HepG2 (cell line): Measurements from ENCODE around the gene UBE2D4. TPM values are rescaled to one million over a fixed set of nuclear protein-coding genes. Genes with fewer than 3 reads are reported as not detected.
A peak's percentile ranks its signal among the peaks of the same experiment; 100 is the strongest.

ENCODE experiments used
- ATF7-NPFF ChIP-seq: sonication (generic); formaldehyde crosslinking; IDR thresholded peaks from 2 replicates; pipeline ENCODE4 v1.8.1; 2023; ENCODE audit warnings: mild to moderate bottlenecking, low read depth, missing genetic modification reagents, moderate library complexity
- MAFF ChIP-seq: IDR thresholded peaks from 2 replicates; pipeline ENCODE4 v1.6.1; 2011; ENCODE audit warnings: low read depth, low read length, improper control_type of control experiment
- MIER2 ChIP-seq: IDR thresholded peaks from 2 replicates; pipeline ENCODE4 v1.6.1; 2016; ENCODE audit warnings: missing biosample characterization, missing genetic modification reagents
- MIXL1 ChIP-seq: IDR thresholded peaks from 2 replicates; pipeline ENCODE4 v1.6.1; 2016
- MLLT10 ChIP-seq: sonication (generic); formaldehyde crosslinking; IDR thresholded peaks from 2 replicates; pipeline ENCODE4 v1.4.0; 2020; ENCODE audit warnings: missing genetic modification reagents
- PCBP1 ChIP-seq: fragments of 200-400 bp; formaldehyde crosslinking; IDR thresholded peaks from 2 replicates; pipeline ENCODE4 v1.6.1; 2017; ENCODE audit warnings: mild to moderate bottlenecking, low read depth, low read length, borderline replicate concordance
- RFX1 ChIP-seq: fragments of 450-650 bp; IDR thresholded peaks from 2 replicates; pipeline ENCODE4 v1.6.1; 2017
- SCMH1 ChIP-seq: sonication (generic); formaldehyde crosslinking; IDR thresholded peaks from 2 replicates; pipeline ENCODE4 v1.9.0; 2021; ENCODE audit warnings: missing genetic modification reagents, mild to moderate bottlenecking, borderline replicate concordance
- SRSF9 ChIP-seq: fragments of 200-400 bp; formaldehyde crosslinking; IDR thresholded peaks from 2 replicates; pipeline ENCODE4 v1.6.1; 2018; ENCODE audit warnings: borderline replicate concordance, mild to moderate bottlenecking, low read depth, low read length; ENCODE audit not compliant: insufficient read depth, poor library complexity, severe bottlenecking
- ZFP82 ChIP-seq: sonication (generic); formaldehyde crosslinking; IDR thresholded peaks from 2 replicates; pipeline ENCODE4 v1.5.1; 2020; ENCODE audit warnings: mild to moderate bottlenecking, missing genetic modification reagents, borderline replicate concordance
- ZNF124 ChIP-seq: sonication (generic); formaldehyde crosslinking; IDR thresholded peaks from 2 replicates; pipeline ENCODE4 v1.4.0; 2020; ENCODE audit warnings: missing genetic modification reagents
- ZNF337 ChIP-seq: sonication (generic); formaldehyde crosslinking; IDR thresholded peaks from 2 replicates; pipeline ENCODE4 v1.5.1; 2020; ENCODE audit warnings: missing genetic modification reagents, low read depth, mild to moderate bottlenecking, borderline replicate concordance
- ZNF703 ChIP-seq: sonication (generic); formaldehyde crosslinking; IDR thresholded peaks from 2 replicates; pipeline ENCODE4 v1.5.1; 2020; ENCODE audit warnings: missing genetic modification reagents, mild to moderate bottlenecking, moderate library complexity, borderline replicate concordance
- ZNF75D ChIP-seq: sonication (generic); formaldehyde crosslinking; IDR thresholded peaks from 2 replicates; pipeline ENCODE4 v1.8.1; 2023; ENCODE audit warnings: missing genetic modification reagents, mild to moderate bottlenecking, borderline replicate concordance
- ZSCAN25 ChIP-seq: sonication (generic); formaldehyde crosslinking; IDR thresholded peaks from 2 replicates; pipeline ENCODE4 v1.8.0; 2022; ENCODE audit warnings: mild to moderate bottlenecking, missing genetic modification reagents
- polyA plus RNA-seq, 8 experiments: library from polyadenylated mRNA; depleted of rRNA in 3 of 8; stranded (reverse) in 7 of 8; unstranded in 1 of 8; fragments of >200 nt; fragmentation: Illumina TruSeq in 4 of 8; extraction: Trizol in 4 of 8; gene quantifications; 2 replicates each; pipeline versions ENCODE4 v1.2.1 to v1.2.3, GENCODE V29; 2011 to 2016; ENCODE audit warnings: low read depth in 4 of 8, missing spikeins in 1 of 8, mixed read lengths in 1 of 8; ENCODE audit not compliant: insufficient read depth in 1 of 8
- total RNA-seq, 5 experiments: library from RNA; depleted of rRNA; stranded (reverse); fragments of >200 nt; fragmentation: Illumina TruSeq; extraction: Trizol; gene quantifications; 2 replicates each; pipeline ENCODE4 v1.2.3, GENCODE V29; 2016; ENCODE audit warnings: low read depth in 1 of 5
- TF ChIP-seq, protein P1 (sequence below): sonication (generic); formaldehyde crosslinking; IDR thresholded peaks from 2 replicates; pipeline ENCODE4 v1.5.0; 2020; ENCODE audit warnings: mild to moderate bottlenecking, low read depth, missing genetic modification reagents, borderline replicate concordance
- TF ChIP-seq, protein P2 (sequence below): IDR thresholded peaks from 2 replicates; pipeline ENCODE4 v1.6.1; 2016; ENCODE audit warnings: mild to moderate bottlenecking
- TF ChIP-seq, protein P3 (sequence below), 2 experiments: sonication (generic) in 1 of 2; formaldehyde crosslinking in 1 of 2; IDR thresholded peaks; 2 replicates each; pipeline versions ENCODE4 v1.4.0 to v1.6.1; 2018 to 2020; ENCODE audit warnings: missing genetic modification reagents in 2 of 2, borderline replicate concordance in 1 of 2, low read depth in 1 of 2, mild to moderate bottlenecking in 1 of 2, missing biosample characterization in 1 of 2
- TF ChIP-seq, protein P4 (sequence below): sonication (generic); formaldehyde crosslinking; IDR thresholded peaks from 2 replicates; pipeline ENCODE4 v1.4.0; 2020; ENCODE audit warnings: missing genetic modification reagents, mild to moderate bottlenecking, borderline replicate concordance
- TF ChIP-seq, protein P5 (sequence below): IDR thresholded peaks from 2 replicates; pipeline ENCODE4 v1.6.1; 2012; ENCODE audit warnings: low read depth, low read length, improper control_type of control experiment
- TF ChIP-seq, protein P6 (sequence below): sonication (generic); formaldehyde crosslinking; IDR thresholded peaks from 2 replicates; pipeline ENCODE4 v1.8.0; 2022; ENCODE audit warnings: missing genetic modification reagents, mild to moderate bottlenecking, borderline replicate concordance

The UBE2D4 gene
- total and polyA plus RNA-seq, 2 of the 13 experiments (the other 11 are each of a cell fraction or from before 2014, with no cell fraction given) = 9.9 to 16.0 TPM

DNA sequence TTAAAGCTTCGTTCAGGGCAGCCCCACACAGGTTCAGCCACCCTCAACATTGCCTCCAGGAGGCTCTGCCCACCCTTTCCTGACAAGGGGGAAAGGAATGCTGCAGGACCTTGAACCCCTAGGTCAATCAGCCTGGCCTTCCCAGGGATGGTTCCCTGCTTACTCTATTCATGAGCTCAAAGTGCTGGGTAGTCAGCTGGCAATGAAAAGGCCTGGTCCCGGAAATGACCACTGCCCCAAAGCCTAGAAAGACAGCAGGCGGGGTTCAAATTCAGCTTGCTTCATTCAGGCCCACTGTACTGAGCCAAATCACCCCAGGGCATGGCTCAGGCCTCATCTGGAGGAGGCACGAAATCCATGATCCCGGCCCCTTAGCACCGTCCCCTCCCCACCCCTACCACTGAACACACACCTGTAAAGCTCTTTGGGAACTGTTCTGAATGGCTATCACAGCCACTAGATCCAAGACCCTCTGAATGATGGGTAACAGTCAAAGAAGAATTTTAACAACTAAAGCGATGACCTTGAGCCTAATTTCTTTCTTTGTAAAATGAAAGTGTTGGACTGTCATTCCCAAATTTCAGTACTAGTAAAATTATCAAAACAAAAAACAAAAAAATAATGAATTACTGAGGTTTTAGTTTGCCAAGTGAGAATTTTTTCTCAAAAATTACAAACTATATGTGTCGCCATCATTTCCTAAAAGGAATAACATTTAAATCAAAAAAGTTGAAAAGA is 20.9 kb upstream of the UBE2D4 start (continued):
- 0 out of 2 replicates have a peak, but pooled peaks have one; percentile 47 for TF ChIP-seq ZFP82 (CRISPR knock-in tag)
- 0 out of 2 replicates have a peak, but pooled peaks have one; percentile 51 for TF ChIP-seq MIER2 (CRISPR knock-in tag)
- TF ChIP-seq PCBP1 = no peak
- no peak for TF ChIP-seq ZNF337 (CRISPR knock-in tag)
- no peak for TF ChIP-seq MLLT10 (CRISPR knock-in tag)
- TF ChIP-seq, protein P1, sequence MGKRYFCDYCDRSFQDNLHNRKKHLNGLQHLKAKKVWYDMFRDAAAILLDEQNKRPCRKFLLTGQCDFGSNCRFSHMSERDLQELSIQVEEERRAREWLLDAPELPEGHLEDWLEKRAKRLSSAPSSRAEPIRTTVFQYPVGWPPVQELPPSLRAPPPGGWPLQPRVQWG = no peak
- TF ChIP-seq, protein P2, sequence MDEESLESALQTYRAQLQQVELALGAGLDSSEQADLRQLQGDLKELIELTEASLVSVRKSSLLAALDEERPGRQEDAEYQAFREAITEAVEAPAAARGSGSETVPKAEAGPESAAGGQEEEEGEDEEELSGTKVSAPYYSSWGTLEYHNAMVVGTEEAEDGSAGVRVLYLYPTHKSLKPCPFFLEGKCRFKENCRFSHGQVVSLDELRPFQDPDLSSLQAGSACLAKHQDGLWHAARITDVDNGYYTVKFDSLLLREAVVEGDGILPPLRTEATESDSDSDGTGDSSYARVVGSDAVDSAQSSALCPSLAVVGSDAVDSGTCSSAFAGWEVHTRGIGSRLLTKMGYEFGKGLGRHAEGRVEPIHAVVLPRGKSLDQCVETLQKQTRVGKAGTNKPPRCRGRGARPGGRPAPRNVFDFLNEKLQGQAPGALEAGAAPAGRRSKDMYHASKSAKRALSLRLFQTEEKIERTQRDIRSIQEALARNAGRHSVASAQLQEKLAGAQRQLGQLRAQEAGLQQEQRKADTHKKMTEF (CRISPR knock-in tag) = peak; percentile 75
- TF ChIP-seq MAFF = no peak
- TF ChIP-seq SRSF9 = no peak
- TF ChIP-seq, protein P3, sequence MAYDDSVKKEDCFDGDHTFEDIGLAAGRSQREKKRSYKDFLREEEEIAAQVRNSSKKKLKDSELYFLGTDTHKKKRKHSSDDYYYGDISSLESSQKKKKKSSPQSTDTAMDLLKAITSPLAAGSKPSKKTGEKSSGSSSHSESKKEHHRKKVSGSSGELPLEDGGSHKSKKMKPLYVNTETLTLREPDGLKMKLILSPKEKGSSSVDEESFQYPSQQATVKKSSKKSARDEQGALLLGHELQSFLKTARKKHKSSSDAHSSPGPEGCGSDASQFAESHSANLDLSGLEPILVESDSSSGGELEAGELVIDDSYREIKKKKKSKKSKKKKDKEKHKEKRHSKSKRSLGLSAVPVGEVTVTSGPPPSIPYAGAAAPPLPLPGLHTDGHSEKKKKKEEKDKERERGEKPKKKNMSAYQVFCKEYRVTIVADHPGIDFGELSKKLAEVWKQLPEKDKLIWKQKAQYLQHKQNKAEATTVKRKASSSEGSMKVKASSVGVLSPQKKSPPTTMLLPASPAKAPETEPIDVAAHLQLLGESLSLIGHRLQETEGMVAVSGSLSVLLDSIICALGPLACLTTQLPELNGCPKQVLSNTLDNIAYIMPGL (CRISPR knock-in tag; IDR thresholded peaks at IDR 0.05; ENCODE audit: borderline replicate concordance in 1 of 2, low read depth in 1 of 2) = peak in 1 of 2 experiments; percentile 69; a peak in 3 of 4 replicates
- TF ChIP-seq, protein P4, sequence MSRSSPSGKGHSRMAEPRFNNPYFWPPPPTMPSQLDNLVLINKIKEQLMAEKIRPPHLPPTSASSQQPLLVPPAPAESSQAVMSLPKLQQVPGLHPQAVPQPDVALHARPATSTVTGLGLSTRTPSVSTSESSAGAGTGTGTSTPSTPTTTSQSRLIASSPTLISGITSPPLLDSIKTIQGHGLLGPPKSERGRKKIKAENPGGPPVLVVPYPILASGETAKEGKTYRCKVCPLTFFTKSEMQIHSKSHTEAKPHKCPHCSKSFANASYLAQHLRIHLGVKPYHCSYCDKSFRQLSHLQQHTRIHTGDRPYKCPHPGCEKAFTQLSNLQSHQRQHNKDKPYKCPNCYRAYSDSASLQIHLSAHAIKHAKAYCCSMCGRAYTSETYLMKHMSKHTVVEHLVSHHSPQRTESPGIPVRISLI (CRISPR knock-in tag) = peak; percentile 76
- TF ChIP-seq MIXL1 (CRISPR knock-in tag) = peak; percentile 76; the same call in 1 of the 2 replicates
- TF ChIP-seq ATF7-NPFF (CRISPR knock-in tag) = no peak
- no peak for TF ChIP-seq ZNF703
- TF ChIP-seq ZNF75D (CRISPR knock-in tag) = no peak
- TF ChIP-seq ZSCAN25 (CRISPR knock-in tag) = no peak
- TF ChIP-seq RFX1 = no peak
- no peak for TF ChIP-seq SCMH1 (CRISPR knock-in tag)
- TF ChIP-seq, protein P5, sequence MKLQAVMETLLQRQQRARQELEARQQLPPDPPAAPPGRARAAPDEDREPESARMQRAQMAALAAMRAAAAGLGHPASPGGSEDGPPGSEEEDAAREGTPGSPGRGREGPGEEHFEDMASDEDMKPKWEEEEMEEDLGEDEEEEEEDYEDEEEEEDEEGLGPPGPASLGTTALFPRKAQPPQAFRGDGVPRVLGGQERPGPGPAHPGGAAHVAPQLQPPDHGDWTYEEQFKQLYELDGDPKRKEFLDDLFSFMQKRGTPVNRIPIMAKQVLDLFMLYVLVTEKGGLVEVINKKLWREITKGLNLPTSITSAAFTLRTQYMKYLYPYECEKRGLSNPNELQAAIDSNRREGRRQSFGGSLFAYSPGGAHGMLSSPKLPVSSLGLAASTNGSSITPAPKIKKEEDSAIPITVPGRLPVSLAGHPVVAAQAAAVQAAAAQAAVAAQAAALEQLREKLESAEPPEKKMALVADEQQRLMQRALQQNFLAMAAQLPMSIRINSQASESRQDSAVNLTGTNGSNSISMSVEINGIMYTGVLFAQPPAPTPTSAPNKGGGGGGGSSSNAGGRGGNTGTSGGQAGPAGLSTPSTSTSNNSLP = peak; percentile 48; the same call in 1 of the 2 replicates
- TF ChIP-seq ZNF124 (CRISPR knock-in tag) = no peak; the same call in 1 of the 2 replicates
- TF ChIP-seq, protein P6, sequence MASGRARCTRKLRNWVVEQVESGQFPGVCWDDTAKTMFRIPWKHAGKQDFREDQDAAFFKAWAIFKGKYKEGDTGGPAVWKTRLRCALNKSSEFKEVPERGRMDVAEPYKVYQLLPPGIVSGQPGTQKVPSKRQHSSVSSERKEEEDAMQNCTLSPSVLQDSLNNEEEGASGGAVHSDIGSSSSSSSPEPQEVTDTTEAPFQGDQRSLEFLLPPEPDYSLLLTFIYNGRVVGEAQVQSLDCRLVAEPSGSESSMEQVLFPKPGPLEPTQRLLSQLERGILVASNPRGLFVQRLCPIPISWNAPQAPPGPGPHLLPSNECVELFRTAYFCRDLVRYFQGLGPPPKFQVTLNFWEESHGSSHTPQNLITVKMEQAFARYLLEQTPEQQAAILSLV (CRISPR knock-in tag) = 0 out of 2 replicates have a peak, but pooled peaks have one; percentile 50
